Progenitor cell of endocrine pancreas (in vitro differentiated cells): ENCODE results near the gene OVOL3. TPM values are rescaled to one million over a fixed set of nuclear protein-coding genes. Genes with fewer than 3 reads are reported as not detected.

Experiments used
- DNase-seq: peaks from one replicate; pipeline ENCODE4 v3.0.0; 2021; ENCODE audit warnings: low spot score; ENCODE audit not compliant: unreplicated experiment
- H3K27ac Mint-ChIP-seq: 2 replicates; pipeline ENCODE4 v1.8.0; 2021; ENCODE audit warnings: mild to moderate bottlenecking, moderate library complexity, mixed read lengths
- H3K27me3 Mint-ChIP-seq: 2 replicates; pipeline ENCODE4 v1.8.0; 2021; ENCODE audit warnings: mixed read lengths
- H3K36me3 Mint-ChIP-seq: 2 replicates; pipeline ENCODE4 v1.8.0; 2022; ENCODE audit warnings: mixed read lengths; ENCODE audit not compliant: insufficient read depth
- H3K4me1 Mint-ChIP-seq: 2 replicates; pipeline ENCODE4 v1.8.0; 2021; ENCODE audit warnings: low read depth, mixed read lengths
- H3K4me3 Mint-ChIP-seq: 2 replicates; pipeline ENCODE4 v1.8.0; 2021; ENCODE audit warnings: low read depth, mild to moderate bottlenecking, moderate library complexity, mixed read lengths
- H3K9me3 Mint-ChIP-seq: 2 replicates; pipeline ENCODE4 v1.8.0; 2021; ENCODE audit warnings: low read depth, mixed read lengths
- total RNA-seq: library from RNA; stranded (reverse); gene quantifications from 2 replicates; pipeline ENCODE4 v1.2.1, GENCODE V29; 2021
- TF ChIP-seq, protein P1 (sequence below): fragments of 200-600 bp; sonication (generic); IDR thresholded peaks from one replicate; pipeline ENCODE4 v1.5.0; 2021; ENCODE audit warnings: antibody characterized with exemption, mild to moderate bottlenecking; ENCODE audit not compliant: unreplicated experiment

The OVOL3 gene
- total RNA-seq, 1 donor from 2014 or later = not detected

DNA sequence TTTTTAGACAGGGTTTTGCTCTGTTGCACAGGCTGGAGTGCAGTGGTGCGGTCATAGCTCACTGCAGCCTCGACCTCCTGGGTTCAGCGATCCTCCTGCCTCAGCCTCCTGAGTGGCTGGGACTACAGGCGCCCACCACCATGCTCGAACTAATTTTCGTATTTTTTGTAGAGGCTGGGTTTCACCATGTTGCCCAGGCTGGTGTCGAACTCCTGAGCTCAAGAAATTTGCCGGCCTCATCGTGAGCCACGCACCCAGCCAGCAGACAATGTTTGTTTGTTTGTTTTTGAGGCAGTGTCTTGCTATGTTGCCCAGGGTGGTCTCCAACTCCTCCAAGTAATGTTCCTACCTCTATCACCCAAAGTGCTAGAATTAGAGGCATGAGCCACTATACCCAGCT, 42.2 kb downstream of the OVOL3 start:
- Mint-ChIP-seq H3K36me3 (peaks cover 11% of the 10 kb centered on the region), H3K4me1 (peaks cover 15% of the 10 kb centered on the region), H3K27ac (no peak overlapping the region), H3K27me3 (no peaks in the 10 kb centered on the region), H3K4me3 (no peak overlapping the region), H3K9me3 (no peaks in the 10 kb centered on the region)
- TF ChIP-seq, protein P1, sequence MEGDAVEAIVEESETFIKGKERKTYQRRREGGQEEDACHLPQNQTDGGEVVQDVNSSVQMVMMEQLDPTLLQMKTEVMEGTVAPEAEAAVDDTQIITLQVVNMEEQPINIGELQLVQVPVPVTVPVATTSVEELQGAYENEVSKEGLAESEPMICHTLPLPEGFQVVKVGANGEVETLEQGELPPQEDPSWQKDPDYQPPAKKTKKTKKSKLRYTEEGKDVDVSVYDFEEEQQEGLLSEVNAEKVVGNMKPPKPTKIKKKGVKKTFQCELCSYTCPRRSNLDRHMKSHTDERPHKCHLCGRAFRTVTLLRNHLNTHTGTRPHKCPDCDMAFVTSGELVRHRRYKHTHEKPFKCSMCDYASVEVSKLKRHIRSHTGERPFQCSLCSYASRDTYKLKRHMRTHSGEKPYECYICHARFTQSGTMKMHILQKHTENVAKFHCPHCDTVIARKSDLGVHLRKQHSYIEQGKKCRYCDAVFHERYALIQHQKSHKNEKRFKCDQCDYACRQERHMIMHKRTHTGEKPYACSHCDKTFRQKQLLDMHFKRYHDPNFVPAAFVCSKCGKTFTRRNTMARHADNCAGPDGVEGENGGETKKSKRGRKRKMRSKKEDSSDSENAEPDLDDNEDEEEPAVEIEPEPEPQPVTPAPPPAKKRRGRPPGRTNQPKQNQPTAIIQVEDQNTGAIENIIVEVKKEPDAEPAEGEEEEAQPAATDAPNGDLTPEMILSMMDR = no peak
- DNase-seq = no peak

DNA sequence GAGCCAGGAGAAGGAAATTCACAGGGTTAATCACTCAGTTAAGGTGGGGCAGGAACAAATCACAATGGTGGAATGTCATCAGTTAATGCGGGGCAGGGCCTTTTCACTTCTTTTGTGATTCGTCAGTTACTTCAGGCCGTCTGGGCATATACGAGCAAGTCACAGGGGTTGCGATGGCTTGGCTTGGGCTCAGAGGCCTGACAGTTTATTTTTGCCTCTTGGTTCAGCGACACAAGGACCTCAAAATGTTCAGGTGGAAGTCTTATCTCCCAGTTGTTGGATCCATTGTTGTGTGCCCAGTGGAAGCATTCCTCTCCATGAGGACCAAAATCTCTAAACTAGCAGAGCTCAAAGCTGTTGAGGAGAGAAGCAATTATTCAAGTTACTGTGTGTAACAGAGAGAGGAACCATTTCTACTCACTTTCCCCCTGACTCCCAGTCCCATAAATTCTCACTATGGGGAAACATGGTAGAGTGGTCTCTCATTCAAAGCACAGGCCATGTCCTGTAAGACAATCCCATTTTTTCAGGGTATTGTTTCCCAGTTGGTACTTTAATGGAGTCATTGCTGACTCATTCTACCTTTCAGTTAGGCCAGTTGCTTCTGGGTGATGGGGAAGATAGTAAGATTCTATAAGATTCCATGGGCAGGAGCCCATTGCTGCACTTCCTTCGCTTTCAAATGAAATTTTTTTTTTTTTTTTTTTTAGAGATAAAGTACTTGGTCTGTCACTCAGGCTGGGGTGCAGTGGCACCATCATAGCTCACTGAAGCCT, 50.1 kb downstream of the OVOL3 start:
- peaks cover 8% of the 10 kb centered on the region for H3K4me1 Mint-ChIP-seq
- DNase-seq = no peak
- H3K36me3 Mint-ChIP-seq = peaks cover 12% of the 10 kb centered on the region
- no peak overlapping the region for H3K27ac Mint-ChIP-seq
- no peak overlapping the region for H3K4me3 Mint-ChIP-seq
- no peaks in the 10 kb centered on the region for H3K9me3 Mint-ChIP-seq
- H3K27me3 Mint-ChIP-seq = peaks cover 7% of the 10 kb centered on the region
- TF ChIP-seq, protein P1 = no peak

Other genes with a start within 250 kb of the OVOL3 start
- 134 and 135 TPM in 2 replicates for gene APLP1, start 242.6 kb upstream of the OVOL3 start, total RNA-seq
- gene NFKBID, start 210.6 kb upstream of the OVOL3 start, total RNA-seq = 11.4 and 13.9 TPM in 2 replicates
- 1.6 TPM in 1 of 2 replicates, not detected in the other for gene HCST, start 208.6 kb upstream of the OVOL3 start, total RNA-seq
- gene TYROBP, start 202.8 kb upstream of the OVOL3 start, total RNA-seq = not detected in 2 replicates
- gene LRFN3, start 174.8 kb upstream of the OVOL3 start, total RNA-seq = 31.0 and 31.5 TPM in 2 replicates
- gene SDHAF1, start 116.0 kb upstream of the OVOL3 start, total RNA-seq = 13.3 and 14.4 TPM in 2 replicates
- gene SYNE4, start 102.3 kb upstream of the OVOL3 start, total RNA-seq = 32.8 and 33.2 TPM in 2 replicates
- 32.9 and 36.8 TPM in 2 replicates for gene ALKBH6, start 96.9 kb upstream of the OVOL3 start, total RNA-seq
- gene CLIP3, start 78.3 kb upstream of the OVOL3 start, total RNA-seq = 16.2 and 17.9 TPM in 2 replicates
- 10.1 and 10.4 TPM in 2 replicates for gene THAP8, start 56.9 kb upstream of the OVOL3 start, total RNA-seq
- gene WDR62, start 56.2 kb upstream of the OVOL3 start, total RNA-seq = 9.2 and 10.6 TPM in 2 replicates
- gene POLR2I, start 3.7 kb downstream of the OVOL3 start, total RNA-seq = 84.8 and 85.8 TPM in 2 replicates
- gene TBCB, start 4.3 kb downstream of the OVOL3 start, total RNA-seq = 138 and 148 TPM in 2 replicates
- 427 and 435 TPM in 2 replicates for gene CAPNS1, start 28.9 kb downstream of the OVOL3 start, total RNA-seq
- not detected in 2 replicates for gene COX7A1, start 41.3 kb downstream of the OVOL3 start, total RNA-seq
- 8.2 and 9.0 TPM in 2 replicates for gene ZNF565, start 103.5 kb downstream of the OVOL3 start, total RNA-seq
- 99.0 and 101 TPM in 2 replicates for gene ZNF146, start 104.0 kb downstream of the OVOL3 start, total RNA-seq